GM23338 (cell line): ENCODE measurements around the gene SMG6. TPM values are rescaled to one million over a fixed set of nuclear protein-coding genes. Genes with fewer than 3 reads are reported as not detected.

Source experiments
- ATAC-seq: fragments of 200-7000 bp; cut with Tn5 transposase; 3 replicates; pipeline ENCODE4 v1.9.1; 2020
- DNase-seq: peaks from one replicate; pipeline ENCODE4 v3.0.0-alpha.2; 2015; ENCODE audit warnings: low spot score
- H2AFZ ChIP-seq: fragments of 200-600 bp; sonication (generic); 2 replicates; pipeline ENCODE4 v1.8.0; 2016; ENCODE audit warnings: antibody characterized with exemption, mild to moderate bottlenecking, moderate library complexity
- H3F3A ChIP-seq: fragments of 200-600 bp; sonication (generic); replicated peaks from 2 replicates; pipeline ENCODE4 v1.8.0; 2017; ENCODE audit warnings: antibody characterized with exemption, mixed run types, low read depth
- H3K27ac ChIP-seq: fragments of 200-600 bp; sonication (generic); 2 replicates; pipeline ENCODE4 v1.6.1; 2016; ENCODE audit warnings: low read depth
- H3K27me3 ChIP-seq: fragments of 200-600 bp; sonication (generic); 2 replicates; pipeline ENCODE4 v1.8.0; 2016; ENCODE audit warnings: mild to moderate bottlenecking, mixed run types, moderate library complexity; ENCODE audit not compliant: insufficient read depth
- H3K36me3 ChIP-seq: fragments of 200-600 bp; sonication (generic); 2 replicates; pipeline ENCODE4 v1.8.0; 2016; ENCODE audit warnings: mild to moderate bottlenecking; ENCODE audit not compliant: insufficient read depth
- H3K4me1 ChIP-seq: fragments of 200-600 bp; sonication (generic); 2 replicates; pipeline ENCODE4 v1.8.0; 2016; ENCODE audit warnings: mild to moderate bottlenecking, moderate library complexity; ENCODE audit not compliant: insufficient read depth
- H3K4me2 ChIP-seq: fragments of 200-600 bp; sonication (generic); 2 replicates; pipeline ENCODE4 v1.7.1; 2017; ENCODE audit warnings: mixed run types
- H3K4me3 ChIP-seq: fragments of 200-600 bp; sonication (generic); 2 replicates; pipeline ENCODE4 v1.6.1; 2016; ENCODE audit warnings: mixed run types
- H3K79me2 ChIP-seq: fragments of 200-600 bp; sonication (generic); replicated peaks from 2 replicates; pipeline ENCODE4 v1.8.0; 2017; ENCODE audit warnings: mild to moderate bottlenecking; ENCODE audit not compliant: insufficient read depth
- H3K9me2 ChIP-seq: fragments of 200-600 bp; sonication (generic); 2 replicates; pipeline ENCODE4 v1.8.0; 2017; ENCODE audit not compliant: insufficient read depth
- H4K20me1 ChIP-seq: fragments of 200-600 bp; sonication (generic); replicated peaks from 2 replicates; pipeline ENCODE4 v1.8.0; 2017; ENCODE audit warnings: mild to moderate bottlenecking; ENCODE audit not compliant: insufficient read depth
- H3K27ac Mint-ChIP-seq: 2 replicates; pipeline ENCODE4 v1.8.0; 2020; ENCODE audit warnings: inconsistent platforms, mild to moderate bottlenecking, moderate library complexity, mixed read lengths
- H3K27me3 Mint-ChIP-seq: 3 replicates; pipeline ENCODE4 v1.8.0; 2022; ENCODE audit warnings: low read depth, mild to moderate bottlenecking, moderate library complexity, mixed read lengths, inconsistent platforms; ENCODE audit not compliant: insufficient read depth, poor library complexity
- H3K36me3 Mint-ChIP-seq: 3 replicates; pipeline ENCODE4 v1.8.0; 2021; ENCODE audit warnings: low read depth, mild to moderate bottlenecking, inconsistent platforms, moderate library complexity, mixed read lengths
- H3K4me1 Mint-ChIP-seq: 3 replicates; pipeline ENCODE4 v1.8.0; 2020; ENCODE audit warnings: mild to moderate bottlenecking, inconsistent platforms, mixed read lengths
- H3K4me3 Mint-ChIP-seq: 3 replicates; pipeline ENCODE4 v1.8.0; 2021; ENCODE audit warnings: moderate library complexity, mild to moderate bottlenecking, inconsistent platforms, mixed read lengths
- H3K9me3 Mint-ChIP-seq: 3 replicates; pipeline ENCODE4 v1.8.0; 2020; ENCODE audit warnings: moderate library complexity, mild to moderate bottlenecking, inconsistent platforms, mixed read lengths
- CREB1 ChIP-seq: fragments of 250-450 bp; sonication (Bioruptor Pico); IDR thresholded peaks from 2 replicates; pipeline ENCODE4 v1.5.0; 2020; ENCODE audit warnings: low read depth, mild to moderate bottlenecking, moderate library complexity
- CTCF ChIP-seq, 2 experiments: fragments of 200-600 bp in 1 of 2; sonication (generic) in 1 of 2; conservative IDR thresholded peaks; 2 replicates each; pipeline versions ENCODE4 v1.5.1 to v1.6.1; 2016 to 2017; ENCODE audit warnings: antibody characterized with exemption in 2 of 2, low read depth in 2 of 2, mild to moderate bottlenecking in 2 of 2, moderate library complexity in 1 of 2
- EZH2 ChIP-seq: fragments of 200-600 bp; sonication (generic); IDR thresholded peaks from one replicate; pipeline ENCODE4 v1.8.0; 2017; ENCODE audit warnings: antibody characterized with exemption, mild to moderate bottlenecking, low read depth; ENCODE audit not compliant: unreplicated experiment
- EZH2phosphoT487 ChIP-seq: fragments of 200-600 bp; sonication (generic); IDR thresholded peaks from one replicate; pipeline ENCODE4 v1.8.1; 2018; ENCODE audit warnings: antibody characterized with exemption; ENCODE audit not compliant: unreplicated experiment
- JUNB ChIP-seq: IDR thresholded peaks from one replicate; pipeline ENCODE4 v1.6.1; 2016; ENCODE audit warnings: antibody characterized with exemption; ENCODE audit not compliant: unreplicated experiment
- NANOG ChIP-seq: IDR thresholded peaks from 2 replicates; pipeline ENCODE4 v1.6.1; 2016; ENCODE audit warnings: antibody characterized with exemption, borderline replicate concordance
- POLR2AphosphoS5 ChIP-seq: IDR thresholded peaks from 2 replicates; pipeline ENCODE4 v1.6.1; 2016; ENCODE audit warnings: antibody characterized with exemption, low read depth
- REST ChIP-seq: IDR thresholded peaks from one replicate; pipeline ENCODE4 v1.6.1; 2018; ENCODE audit warnings: antibody characterized with exemption; ENCODE audit not compliant: unreplicated experiment
- STAT1 ChIP-seq: IDR thresholded peaks from one replicate; pipeline ENCODE4 v1.6.1; 2016; ENCODE audit warnings: antibody characterized with exemption; ENCODE audit not compliant: unreplicated experiment
- ZNF114 ChIP-seq: fragments of 250-450 bp; sonication (Bioruptor Pico); IDR thresholded peaks from 2 replicates; pipeline ENCODE4 v1.5.0; 2020; ENCODE audit warnings: mild to moderate bottlenecking, moderate library complexity
- ZNF331 ChIP-seq: fragments of 250-450 bp; sonication (Bioruptor Pico); IDR thresholded peaks from 2 replicates; pipeline ENCODE4 v1.5.0; 2020; ENCODE audit warnings: low read depth, mild to moderate bottlenecking, moderate library complexity
- ZNF462 ChIP-seq: fragments of 250-450 bp; sonication (Bioruptor Pico); IDR thresholded peaks from 2 replicates; pipeline ENCODE4 v1.5.0; 2020; ENCODE audit warnings: mild to moderate bottlenecking, moderate library complexity
- polyA plus RNA-seq: library from polyadenylated mRNA; unstranded; fragments of >200 nt; fragmentation: Nextera tagmentation; extraction: Ambion mirVana; gene quantifications from 2 replicates; pipeline ENCODE4 v1.2.1, GENCODE V29; 2016
- total RNA-seq: library from RNA; depleted of rRNA; stranded (reverse); fragments of >200 nt; shearing (Covaris generic); gene quantifications from 2 replicates; pipeline ENCODE4 v1.2.3, GENCODE V29; 2014
- TF ChIP-seq, protein P1 (sequence below): IDR thresholded peaks from 2 replicates; pipeline ENCODE4 v1.6.1; 2016; ENCODE audit warnings: antibody characterized with exemption

Gene SMG6
- total and polyA plus RNA-seq, 2 experiments from 2014 or later, result 10.4 to 43.1 TPM

DNA sequence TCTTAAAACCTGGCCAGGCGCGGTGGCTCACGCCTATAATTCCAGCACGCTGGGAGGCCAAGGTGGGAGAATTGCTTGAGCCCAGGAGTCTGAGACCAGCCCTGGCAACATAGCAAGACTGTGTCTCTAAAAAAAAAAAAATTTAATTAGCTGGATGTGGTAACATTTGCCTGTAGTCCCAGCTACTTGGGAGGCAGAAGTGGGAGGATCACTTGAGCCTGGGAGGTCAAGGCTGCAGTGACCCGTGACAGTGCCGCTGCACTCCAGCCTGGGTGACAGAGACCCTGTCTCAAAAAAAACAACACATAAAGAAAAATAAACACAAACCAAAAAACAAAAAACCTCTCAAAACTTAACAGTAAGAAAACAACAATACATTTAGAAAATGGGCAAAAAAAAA is 106.3 kb downstream of the SMG6 start:
- Histone ChIP-seq H2AFZ (no peak overlapping the region), H3K27me3 (no peaks in the 10 kb centered on the region), H3K4me1 (peaks cover 15% of the 10 kb centered on the region), H3K4me2 (no peak overlapping the region), H3K4me3 (no peak overlapping the region), H3K9me2 (no peaks in the 10 kb centered on the region), H3F3A (no peaks in the 10 kb centered on the region), H4K20me1 (no peaks in the 10 kb centered on the region), H3K36me3 (no peaks in the 10 kb centered on the region), H3K27ac (no peak overlapping the region), H3K79me2 (no peaks in the 10 kb centered on the region)
- TF ChIP-seq CTCF (conservative IDR thresholded peaks at IDR 0.05; ENCODE audit: low read depth in 2 of 2), result no peak
- TF ChIP-seq ZNF331 (CRISPR knock-in tag), result no peak
- TF ChIP-seq, protein P1, sequence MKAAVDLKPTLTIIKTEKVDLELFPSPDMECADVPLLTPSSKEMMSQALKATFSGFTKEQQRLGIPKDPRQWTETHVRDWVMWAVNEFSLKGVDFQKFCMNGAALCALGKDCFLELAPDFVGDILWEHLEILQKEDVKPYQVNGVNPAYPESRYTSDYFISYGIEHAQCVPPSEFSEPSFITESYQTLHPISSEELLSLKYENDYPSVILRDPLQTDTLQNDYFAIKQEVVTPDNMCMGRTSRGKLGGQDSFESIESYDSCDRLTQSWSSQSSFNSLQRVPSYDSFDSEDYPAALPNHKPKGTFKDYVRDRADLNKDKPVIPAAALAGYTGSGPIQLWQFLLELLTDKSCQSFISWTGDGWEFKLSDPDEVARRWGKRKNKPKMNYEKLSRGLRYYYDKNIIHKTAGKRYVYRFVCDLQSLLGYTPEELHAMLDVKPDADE, result no peak
- no peak for TF ChIP-seq POLR2AphosphoS5
- no peak for TF ChIP-seq EZH2phosphoT487
- TF ChIP-seq NANOG, result no peak
- no peak for TF ChIP-seq ZNF462 (CRISPR knock-in tag)
- no peak for TF ChIP-seq EZH2
- TF ChIP-seq JUNB, result no peak
- no peak for TF ChIP-seq ZNF114 (CRISPR knock-in tag)
- no peak for TF ChIP-seq REST
- TF ChIP-seq CREB1 (CRISPR knock-in tag), result no peak
- TF ChIP-seq STAT1, result no peak
- no peak overlapping the region for H3K4me3 Mint-ChIP-seq
- H3K4me1 Mint-ChIP-seq, result peaks cover 27% of the 10 kb centered on the region
- DNase-seq, result no peak
- no peaks in the 10 kb centered on the region for H3K9me3 Mint-ChIP-seq
- no peaks in the 10 kb centered on the region; the same call in 1 of the 3 replicates for H3K36me3 Mint-ChIP-seq
- ATAC-seq, result no peak
- no peak overlapping the region for H3K27ac Mint-ChIP-seq
- H3K27me3 Mint-ChIP-seq, result peaks cover 5% of the 10 kb centered on the region
